LNCAP (cell line): ENCODE results near the gene RBM20.

Experiments
- TF ChIP-seq, protein P1 (sequence below): fragments of 450-650 bp; IDR thresholded peaks from 2 replicates; pipeline ENCODE4 v1.5.1; 2017; ENCODE audit warnings: mild to moderate bottlenecking

The RBM20 gene

DNA sequence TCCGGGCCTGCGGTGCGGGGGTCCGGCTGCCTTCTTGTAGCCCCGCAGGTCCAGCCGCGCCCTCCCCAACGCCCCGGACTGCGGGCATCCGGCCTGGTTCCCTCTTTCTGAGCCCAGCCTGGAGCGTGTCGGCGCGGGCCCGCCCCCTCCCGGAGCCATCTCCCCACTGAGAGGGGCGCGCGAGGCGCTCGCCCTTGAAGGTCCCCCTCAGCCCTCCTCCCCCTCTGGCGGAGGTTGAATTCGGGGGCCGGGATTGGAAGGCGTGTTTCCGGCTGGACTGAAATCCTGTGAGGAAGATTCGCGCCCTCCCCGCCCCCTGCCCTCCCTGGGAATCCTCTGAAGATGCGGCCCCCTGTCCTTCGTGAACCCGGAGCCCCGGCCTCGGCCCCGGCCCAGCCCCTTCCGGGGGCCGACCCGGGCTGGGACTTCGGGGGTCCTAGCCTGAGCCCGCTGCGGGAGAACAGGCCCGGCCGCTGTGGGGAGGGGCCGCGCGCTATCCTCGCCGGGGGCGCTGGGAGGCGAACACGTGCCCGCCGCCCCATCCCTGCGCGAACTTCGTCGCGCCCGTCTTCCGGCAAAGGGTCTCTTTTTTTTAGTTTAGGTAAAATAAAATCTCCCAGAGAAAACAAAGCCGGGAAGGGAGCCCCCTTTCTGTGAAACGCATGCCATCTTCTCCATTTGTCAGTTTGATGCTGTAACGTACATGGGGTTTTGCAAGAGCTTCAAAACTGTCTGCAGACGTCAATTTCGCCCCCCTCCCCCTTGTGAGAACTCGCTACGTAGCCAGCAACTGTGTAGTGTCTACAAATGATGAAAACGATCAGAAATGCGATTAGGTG, 228.2 kb downstream of the RBM20 start:
- TF ChIP-seq, protein P1, sequence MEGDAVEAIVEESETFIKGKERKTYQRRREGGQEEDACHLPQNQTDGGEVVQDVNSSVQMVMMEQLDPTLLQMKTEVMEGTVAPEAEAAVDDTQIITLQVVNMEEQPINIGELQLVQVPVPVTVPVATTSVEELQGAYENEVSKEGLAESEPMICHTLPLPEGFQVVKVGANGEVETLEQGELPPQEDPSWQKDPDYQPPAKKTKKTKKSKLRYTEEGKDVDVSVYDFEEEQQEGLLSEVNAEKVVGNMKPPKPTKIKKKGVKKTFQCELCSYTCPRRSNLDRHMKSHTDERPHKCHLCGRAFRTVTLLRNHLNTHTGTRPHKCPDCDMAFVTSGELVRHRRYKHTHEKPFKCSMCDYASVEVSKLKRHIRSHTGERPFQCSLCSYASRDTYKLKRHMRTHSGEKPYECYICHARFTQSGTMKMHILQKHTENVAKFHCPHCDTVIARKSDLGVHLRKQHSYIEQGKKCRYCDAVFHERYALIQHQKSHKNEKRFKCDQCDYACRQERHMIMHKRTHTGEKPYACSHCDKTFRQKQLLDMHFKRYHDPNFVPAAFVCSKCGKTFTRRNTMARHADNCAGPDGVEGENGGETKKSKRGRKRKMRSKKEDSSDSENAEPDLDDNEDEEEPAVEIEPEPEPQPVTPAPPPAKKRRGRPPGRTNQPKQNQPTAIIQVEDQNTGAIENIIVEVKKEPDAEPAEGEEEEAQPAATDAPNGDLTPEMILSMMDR, result no peak; the same call in 1 of the 2 replicates

GRCh38 chr10:110872984-110873923, 229.1 kb downstream of the RBM20 start:
- TF ChIP-seq, protein P1, result no peak

DNA sequence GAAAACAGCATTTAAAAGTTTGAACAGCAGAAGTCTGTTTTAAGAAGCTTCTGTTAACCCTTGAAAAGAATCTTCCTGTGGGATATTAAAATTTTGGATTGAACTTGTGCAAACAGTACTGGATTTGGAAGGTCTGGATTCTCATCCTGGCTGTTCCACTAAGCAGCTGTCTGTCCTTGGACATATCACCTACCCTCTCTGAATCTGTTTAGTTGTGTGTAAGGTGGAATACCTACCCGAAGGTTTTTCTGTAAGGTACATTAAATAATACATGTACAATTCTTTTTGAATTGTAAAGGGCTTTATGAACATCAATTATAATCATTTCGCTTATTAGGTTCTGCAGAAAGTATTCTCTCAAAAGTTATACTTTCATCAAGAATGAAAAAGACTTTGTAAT, 229.8 kb downstream of the RBM20 start:
- TF ChIP-seq, protein P1, result no peak

GRCh38 chr10:110876000-110876399, 231.9 kb downstream of the RBM20 start:
- TF ChIP-seq, protein P1, result no peak

DNA sequence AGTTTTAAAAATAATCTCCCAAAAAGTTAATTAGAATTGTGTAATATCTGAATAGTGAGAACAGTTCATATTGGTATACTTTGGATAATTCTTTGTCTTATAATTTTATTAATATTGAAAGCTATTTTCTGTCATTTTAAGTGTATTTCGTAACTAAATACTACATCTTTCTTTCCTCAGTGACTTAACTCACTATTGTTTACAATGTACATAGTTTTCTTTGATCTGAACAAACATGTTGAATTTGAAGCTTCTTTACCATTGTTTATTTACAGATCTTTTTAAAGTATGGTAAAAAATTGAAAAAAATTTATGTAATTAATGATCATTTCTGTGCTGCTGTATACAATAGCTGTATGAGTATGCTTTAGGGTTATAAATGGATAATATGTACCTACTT, 232.7 kb downstream of the RBM20 start:
- TF ChIP-seq, protein P1, result no peak

DNA sequence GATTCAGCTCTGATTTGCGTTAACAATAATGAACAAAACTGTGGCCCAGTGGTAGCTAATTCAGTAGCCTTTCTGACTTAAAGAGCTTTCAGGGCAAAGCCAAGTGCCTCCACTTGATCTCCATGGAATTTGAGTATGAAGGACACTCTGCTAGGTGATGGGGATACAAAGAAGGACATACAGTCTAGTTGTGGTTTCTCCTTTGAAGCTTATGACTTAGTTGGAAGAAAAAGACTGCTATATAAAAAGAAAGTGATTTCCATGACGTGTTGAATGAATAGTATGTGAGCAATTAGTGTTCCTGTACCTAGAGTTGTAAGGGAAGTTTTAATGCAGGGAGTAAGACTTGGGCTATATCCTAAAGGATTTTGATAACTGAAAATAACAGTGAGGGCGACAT, 235.9 kb downstream of the RBM20 start:
- TF ChIP-seq, protein P1, result no peak

GRCh38 chr10:110881247-110881646, 237.1 kb downstream of the RBM20 start:
- TF ChIP-seq, protein P1, result no peak
